ENCODE results near the gene MRPL1. TPM values are rescaled to one million over a fixed set of nuclear protein-coding genes. Genes with fewer than 3 reads are reported as not detected.

MRPL1 gene
- polyA plus RNA-seq, 1 experiment, result 49.9 TPM

GRCh38 chr4:77834403-77834802 lies 28.2 kb upstream of the MRPL1 start:
- no peak for TF ChIP-seq CTCF (IDR thresholded peaks at IDR 0.05; ENCODE audit: low read depth, low read length)
- CTCF ChIA-PET, result no interaction called here
- Histone ChIP-seq H3K27me3 (ENCODE audit: control insufficient read depth, insufficient read depth, low read length) (no peaks in the 10 kb centered on the region), H3K9me3 (ENCODE audit: control insufficient read depth, insufficient read depth, low read length) (no peaks in the 10 kb centered on the region), H3K4me3 (ENCODE audit: low read depth, low read length) (no peak overlapping the region), H3K27ac (ENCODE audit: low read depth, low read length) (no peak overlapping the region)
- POLR2A ChIA-PET, result no interaction called here
- DNase-seq (ENCODE audit: low read depth, low spot score), result no peak

- Histone ChIP-seq H3K4me3 (ENCODE audit: low read depth, low read length) (no peak overlapping the region), H3K9me3 (ENCODE audit: control insufficient read depth, insufficient read depth, low read length) (no peaks in the 10 kb centered on the region), H3K27ac (ENCODE audit: low read depth, low read length) (no peak overlapping the region), H3K27me3 (ENCODE audit: control insufficient read depth, insufficient read depth, low read length) (peaks cover 2% of the 10 kb centered on the region)
- no peak for DNase-seq (ENCODE audit: low read depth, low spot score)
- ChIA-PET POLR2A (no interaction called here), CTCF (no interaction called here)
- no peak for TF ChIP-seq CTCF (IDR thresholded peaks at IDR 0.05; ENCODE audit: low read depth, low read length)
Observed at GRCh38 chr4:77843628-77844027, 19.0 kb upstream of the MRPL1 start.

GRCh38 chr4:77844363-77844762 lies 18.3 kb upstream of the MRPL1 start:
- ChIA-PET POLR2A (no interaction called here), CTCF (no interaction called here)
- Histone ChIP-seq H3K27me3 (ENCODE audit: control insufficient read depth, insufficient read depth, low read length) (peaks cover 2% of the 10 kb centered on the region), H3K27ac (ENCODE audit: low read depth, low read length) (no peak overlapping the region), H3K9me3 (ENCODE audit: control insufficient read depth, insufficient read depth, low read length) (no peaks in the 10 kb centered on the region), H3K4me3 (ENCODE audit: low read depth, low read length) (no peak overlapping the region)
- TF ChIP-seq CTCF (IDR thresholded peaks at IDR 0.05; ENCODE audit: low read depth, low read length), result no peak
- DNase-seq (ENCODE audit: low read depth, low spot score), result no peak

DNA sequence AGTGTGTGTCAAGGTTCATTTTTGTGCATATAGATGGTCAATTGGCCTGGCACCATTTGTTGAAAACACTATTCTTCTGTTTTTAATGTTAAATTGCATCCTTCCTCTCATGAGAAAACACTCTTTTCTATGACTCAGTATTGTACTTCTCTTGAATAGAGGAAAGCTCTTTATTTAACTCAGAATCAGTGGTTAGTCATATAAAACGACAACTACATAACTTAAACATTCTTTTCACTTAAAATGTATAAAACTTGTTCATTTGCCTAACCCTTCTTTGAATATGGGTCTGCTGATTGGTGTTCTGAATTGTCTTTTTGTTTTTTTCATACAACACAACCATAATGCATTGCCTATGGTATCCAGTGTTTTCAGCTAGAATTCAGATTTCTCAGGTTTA lies 17.2 kb upstream of the MRPL1 start:
- Histone ChIP-seq H3K27me3 (ENCODE audit: control insufficient read depth, insufficient read depth, low read length) (peaks cover 2% of the 10 kb centered on the region), H3K27ac (ENCODE audit: low read depth, low read length) (no peak overlapping the region), H3K4me3 (ENCODE audit: low read depth, low read length) (no peak overlapping the region), H3K9me3 (ENCODE audit: control insufficient read depth, insufficient read depth, low read length) (no peaks in the 10 kb centered on the region)
- TF ChIP-seq CTCF (IDR thresholded peaks at IDR 0.05; ENCODE audit: low read depth, low read length), result no peak
- ChIA-PET POLR2A (no interaction called here), CTCF (no interaction called here)
- DNase-seq (ENCODE audit: low read depth, low spot score), result no peak

DNA sequence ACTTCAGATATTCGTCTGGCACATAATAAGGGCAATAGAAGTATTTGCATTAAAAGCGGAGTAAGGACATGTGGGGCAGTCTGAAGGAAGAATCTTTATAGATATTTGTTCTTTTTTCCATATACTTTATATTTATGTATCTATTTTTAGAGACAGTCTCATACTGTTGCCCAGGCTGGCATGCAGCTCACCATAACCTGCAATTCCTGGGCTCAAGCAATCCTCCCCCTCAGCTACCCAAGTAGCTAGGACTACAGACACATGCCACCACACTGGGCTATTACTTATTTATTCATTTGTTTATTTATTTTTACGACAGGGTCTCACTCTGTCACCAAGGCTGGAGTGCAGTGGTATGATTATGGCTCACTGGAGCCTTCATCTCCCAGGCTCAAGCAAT lies 16.7 kb upstream of the MRPL1 start:
- POLR2A ChIA-PET, result no interaction called here
- CTCF ChIA-PET, result no interaction called here
- Histone ChIP-seq H3K9me3 (ENCODE audit: control insufficient read depth, insufficient read depth, low read length) (no peaks in the 10 kb centered on the region), H3K4me3 (ENCODE audit: low read depth, low read length) (no peak overlapping the region), H3K27ac (ENCODE audit: low read depth, low read length) (no peak overlapping the region), H3K27me3 (ENCODE audit: control insufficient read depth, insufficient read depth, low read length) (peaks cover 2% of the 10 kb centered on the region)
- no peak for TF ChIP-seq CTCF (IDR thresholded peaks at IDR 0.05; ENCODE audit: low read depth, low read length)
- DNase-seq (ENCODE audit: low read depth, low spot score), result no peak
